H1 (cell line): ENCODE results near the gene STXBP5L. TPM values are rescaled to one million over a fixed set of nuclear protein-coding genes. Genes with fewer than 3 reads are reported as not detected.

Experiments
- CTCF ChIA-PET: fragments of 300-600 bp; sonication (Branson Sonifier 250); formaldehyde crosslinking; loops from one replicate; lab custom pipeline; 2021; ENCODE audit not compliant: partially characterized antibody; lab: Charles Lee
- POLR2A ChIA-PET: fragments of 300-600 bp; sonication (Branson Sonifier 250); formaldehyde crosslinking; loops from one replicate; lab custom pipeline; 2021; ENCODE audit warnings: inconsistent platforms; ENCODE audit not compliant: partially characterized antibody; lab: Charles Lee
- DNase-seq, 2 experiments: peaks; one replicate each; pipeline versions ENCODE4 v3.0.0 to v3.0.0-alpha.2; 2010 to 2022; ENCODE audit warnings: low spot score in 2 of 2, low read depth in 1 of 2, mixed read lengths in 1 of 2
- FAIRE-seq: peaks from 2 replicates; lab custom pipeline; 2011; peaks lifted over from hg19 to GRCh38; lab: Jason Lieb, UNC
- H2AFZ ChIP-seq: 2 replicates; pipeline ENCODE4 v1.8.1; 2012; ENCODE audit warnings: low read length, inconsistent platforms
- H2AK5ac ChIP-seq: 2 replicates; pipeline ENCODE4 v1.6.1; 2013; ENCODE audit warnings: low read depth, low read length
- H2BK120ac ChIP-seq: replicated peaks from 2 replicates; pipeline ENCODE3; 2013; ENCODE audit warnings: low read depth, low read length, inconsistent platforms
- H2BK12ac ChIP-seq: 2 replicates; pipeline ENCODE4 v1.6.1; 2013; ENCODE audit warnings: low read depth, low read length
- H2BK15ac ChIP-seq: 2 replicates; pipeline ENCODE4 v1.6.1; 2013; ENCODE audit warnings: low read length
- H2BK20ac ChIP-seq: 2 replicates; pipeline ENCODE4 v1.6.1; 2013; ENCODE audit warnings: low read length
- H2BK5ac ChIP-seq: 2 replicates; pipeline ENCODE4 v1.6.1; 2013; ENCODE audit warnings: low read depth, low read length
- H3K14ac ChIP-seq: 2 replicates; pipeline ENCODE4 v1.6.1; 2013; ENCODE audit warnings: inconsistent platforms; ENCODE audit not compliant: insufficient read length
- H3K18ac ChIP-seq: 2 replicates; pipeline ENCODE4 v1.6.1; 2013; ENCODE audit warnings: low read length; ENCODE audit errors: extremely low read depth
- H3K23ac ChIP-seq: 2 replicates; pipeline ENCODE4 v1.6.1; 2013; ENCODE audit warnings: inconsistent platforms; ENCODE audit not compliant: insufficient read length
- H3K23me2 ChIP-seq: 2 replicates; pipeline ENCODE4 v1.6.1; 2013; ENCODE audit warnings: low read depth, low read length
- H3K27ac ChIP-seq: 2 replicates; pipeline ENCODE4 v1.6.1; 2011; ENCODE audit warnings: low read depth, low read length, inconsistent platforms
- H3K27me3 ChIP-seq, 4 experiments: replicated peaks in 1 of 4; 1 replicate in 1 of 4; 2 replicates in 3 of 4; pipeline versions ENCODE4 v1.6.1 to v1.8.1; 2011 to 2013; ENCODE audit warnings: low read length in 3 of 4, mild to moderate bottlenecking in 3 of 4, inconsistent platforms in 2 of 4, mixed read lengths in 2 of 4, moderate library complexity in 1 of 4; ENCODE audit not compliant: control insufficient read depth in 3 of 4, insufficient read depth in 3 of 4; ENCODE audit errors: extremely low read depth in 1 of 4
- H3K36me3 ChIP-seq, 4 experiments: 2 replicates each; pipeline versions ENCODE4 v1.6.1 to v1.8.1; 2011 to 2013; ENCODE audit warnings: mild to moderate bottlenecking in 4 of 4, low read length in 3 of 4, moderate library complexity in 2 of 4, control low read depth in 1 of 4, inconsistent platforms in 1 of 4; ENCODE audit not compliant: insufficient read depth in 4 of 4, control insufficient read depth in 2 of 4
- H3K4ac ChIP-seq: replicated peaks from 2 replicates; pipeline ENCODE3; 2013; ENCODE audit warnings: low read length, low read depth, mixed read lengths, inconsistent platforms; ENCODE audit not compliant: insufficient read length
- H3K4me1 ChIP-seq, 4 experiments: replicated peaks in 1 of 4; 1 replicate in 1 of 4; 2 replicates in 3 of 4; pipeline versions ENCODE4 v1.6.1 to v1.8.1; 2011 to 2013; ENCODE audit warnings: low read length in 3 of 4, inconsistent platforms in 2 of 4, mixed read lengths in 1 of 4; ENCODE audit not compliant: insufficient read depth in 4 of 4, control insufficient read depth in 3 of 4
- H3K4me2 ChIP-seq, 2 experiments: 2 replicates each; pipeline versions ENCODE4 v1.6.1 to v1.8.1; 2011 to 2013; ENCODE audit warnings: low read depth in 2 of 2, low read length in 2 of 2, control low read depth in 1 of 2, inconsistent platforms in 1 of 2, mild to moderate bottlenecking in 1 of 2; ENCODE audit not compliant: insufficient read depth in 1 of 2
- H3K4me3 ChIP-seq, 4 experiments: fragments of 200-600, 300-600 bp in 1 of 4; sonication (generic), shearing (Covaris generic), sonication (Bioruptor Twin) in 1 of 4; 2 replicates each; pipeline versions ENCODE4 v1.5.1 to v1.8.1; 2011 to 2016; ENCODE audit warnings: low read length in 4 of 4, low read depth in 3 of 4, control low read depth in 2 of 4, inconsistent platforms in 2 of 4, mild to moderate bottlenecking in 2 of 4, mixed read lengths in 1 of 4, moderate library complexity in 1 of 4; ENCODE audit not compliant: insufficient read depth in 2 of 4; ENCODE audit errors: extremely low read depth in 1 of 4
- H3K56ac ChIP-seq: replicated peaks from 2 replicates; pipeline ENCODE3; 2013; ENCODE audit warnings: low read depth, mild to moderate bottlenecking, mixed read lengths, low read length, inconsistent platforms; ENCODE audit not compliant: insufficient read length
- H3K79me1 ChIP-seq: 2 replicates; pipeline ENCODE4 v1.6.1; 2013; ENCODE audit warnings: low read depth, low read length, control low read depth
- H3K79me2 ChIP-seq, 2 experiments: 2 replicates each; pipeline versions ENCODE4 v1.6.1 to v1.8.1; 2012 to 2013; ENCODE audit warnings: low read length in 2 of 2, mild to moderate bottlenecking in 2 of 2, inconsistent platforms in 1 of 2; ENCODE audit not compliant: insufficient read depth in 2 of 2, control insufficient read depth in 1 of 2
- H3K9ac ChIP-seq, 4 experiments: replicated peaks in 1 of 4; 1 replicate in 1 of 4; 2 replicates in 3 of 4; pipeline versions ENCODE4 v1.6.1 to v1.8.1; 2011 to 2013; ENCODE audit warnings: low read depth in 3 of 4, low read length in 3 of 4, control low read depth in 2 of 4, mild to moderate bottlenecking in 2 of 4, moderate library complexity in 2 of 4, inconsistent platforms in 1 of 4; ENCODE audit errors: extremely low read depth in 1 of 4
- H3K9me3 ChIP-seq, 2 experiments: 2 replicates each; pipeline versions ENCODE4 v1.6.1 to v1.8.1; 2012 to 2013; ENCODE audit warnings: mild to moderate bottlenecking in 2 of 2, moderate library complexity in 2 of 2, control low read depth in 1 of 2, inconsistent platforms in 1 of 2, low read depth in 1 of 2, low read length in 1 of 2, mixed read lengths in 1 of 2; ENCODE audit not compliant: insufficient read depth in 2 of 2
- H4K20me1 ChIP-seq, 2 experiments: replicated peaks in 1 of 2; 2 replicates each; pipeline versions ENCODE3 to v1.8.1; 2011 to 2013; ENCODE audit warnings: inconsistent platforms in 2 of 2, low read length in 2 of 2, mild to moderate bottlenecking in 1 of 2; ENCODE audit not compliant: insufficient read depth in 2 of 2, control insufficient read depth in 1 of 2
- H4K5ac ChIP-seq: 2 replicates; pipeline ENCODE4 v1.6.1; 2013; ENCODE audit warnings: low read length, low read depth, mixed read lengths, inconsistent platforms; ENCODE audit not compliant: insufficient read length
- H4K8ac ChIP-seq: 2 replicates; pipeline ENCODE4 v1.8.0; 2013; ENCODE audit warnings: mild to moderate bottlenecking, moderate library complexity, low read length, inconsistent platforms; ENCODE audit not compliant: insufficient read depth; ENCODE audit errors: extremely low read depth
- H4K91ac ChIP-seq: replicated peaks from 2 replicates; pipeline ENCODE3; 2013; ENCODE audit warnings: low read length, mixed read lengths, inconsistent platforms; ENCODE audit not compliant: insufficient read length
- KDM5A ChIP-seq: fragments of 200-600 bp; IDR thresholded peaks from 2 replicates; pipeline ENCODE4 v1.7.1; 2012; ENCODE audit warnings: mild to moderate bottlenecking, low read length, inconsistent platforms, mixed read lengths
- TBP ChIP-seq: IDR thresholded peaks from 2 replicates; pipeline ENCODE4 v1.6.1; 2011; ENCODE audit warnings: low read depth, low read length, improper control_type of control experiment
- WGBS, 2 experiments: shearing (Covaris generic) in 1 of 2; methylation state at CpG; one replicate each; pipeline versions ENCODE4 v1.1.6 to v1.1.7; 2013 to 2015; ENCODE audit warnings: low lambda C conversion rate in 2 of 2, mixed read lengths in 2 of 2, inconsistent platforms in 1 of 2, low coverage in 1 of 2, missing lambda C conversion rate in 1 of 2; ENCODE audit not compliant: insufficient replicate concordance in 2 of 2, insufficient coverage in 1 of 2, insufficient read length in 1 of 2; ENCODE audit errors: extremely low coverage in 1 of 2, missing lambda C conversion rate in 1 of 2; 5-methylcytosine and 5-hydroxymethylcytosine counted together
- polyA plus RNA-seq, 7 experiments: library from polyadenylated mRNA; depleted of rRNA in 3 of 7; stranded (reverse) in 5 of 7; unstranded in 2 of 7; fragments of >200 nt in 5 of 7; fragments of 200-250 nt in 2 of 7; gene quantifications; 1 replicate in 5 of 7; 2 replicates in 1 of 7; 4 replicates in 1 of 7; pipeline versions ENCODE4 v1.2.1 to v1.2.3, GENCODE V29; 2011 to 2013; ENCODE audit warnings: missing spikeins in 2 of 7, mixed read lengths in 2 of 7
- total RNA-seq: library from RNA; stranded (reverse); fragmentation: NEBNext Ultra II Directional; extraction: Animal tissue kit (Norgen Biotek cat#: 25700); gene quantifications from 2 replicates; pipeline ENCODE4 v1.2.1, GENCODE V29; 2021

Gene STXBP5L
- total and polyA plus RNA-seq, 2 of the 8 experiments (the other 6 are each of a cell fraction or from before 2014, with no cell fraction given): 2.0 to 6.0 TPM

- Histone ChIP-seq H3K4me3 (no peak overlapping the region), H2BK5ac (no peak overlapping the region), H4K20me1 (no peaks in the 10 kb centered on the region), H2BK20ac (no peak overlapping the region), H3K79me2 (no peaks in the 10 kb centered on the region), H3K23me2 (no peaks in the 10 kb centered on the region), H2BK120ac (no peak overlapping the region), H3K4me1 (no peaks in the 10 kb centered on the region), H3K9me3 (no peaks in the 10 kb centered on the region), H3K36me3 (no peaks in the 10 kb centered on the region), H3K4me2 (no peak overlapping the region), H3K4ac (no peak overlapping the region), H3K14ac (no peak overlapping the region), H2AK5ac (no peak overlapping the region), H3K27ac (no peak overlapping the region), H2BK12ac (no peak overlapping the region), H4K8ac (no peak overlapping the region), H4K5ac (no peak overlapping the region), H3K56ac (no peak overlapping the region), H3K27me3 (no peaks in the 10 kb centered on the region), H2AFZ (no peak overlapping the region), H3K18ac (no peak overlapping the region), H3K79me1 (no peaks in the 10 kb centered on the region), H2BK15ac (no peak overlapping the region), H3K23ac (no peak overlapping the region), H3K9ac (no peak overlapping the region), H4K91ac (no peak overlapping the region)
- POLR2A ChIA-PET: no interaction called here
- no peak for TF ChIP-seq TBP
- no peak for TF ChIP-seq KDM5A
- CTCF ChIA-PET: no interaction called here
- WGBS, 2 experiments: 91% methylated on average over 1 of the region's 1 CpG; no CpG with 5 or more reads in 1 of the 2 experiments
- no peak for DNase-seq
- no peak for FAIRE-seq
These were observed 218.2 kb downstream of the STXBP5L start for GRCh38 chr3:121126033-121126706.
